Lung (tissue), 12 donors: Measurements from ENCODE around the gene LONP2. TPM values are rescaled to one million over a fixed set of nuclear protein-coding genes. Genes with fewer than 3 reads are reported as not detected.

ENCODE experiments used
- ATAC-seq: fragments of 200-7000 bp; cut with Tn5 transposase; one replicate; pipeline ENCODE4 v1.9.1; 2020; ENCODE audit warnings: moderate number of reproducible peaks; ENCODE audit not compliant: insufficient read depth, low FRiP score
- DNase-seq, 3 donors: peaks; one replicate each; pipeline ENCODE4 v3.0.0-alpha.2; 2013 to 2017
- H3K27ac ChIP-seq, 2 donors: one replicate each; pipeline ENCODE4 v1.5.1; 2013; ENCODE audit warnings: mild to moderate bottlenecking in 2 of 2, moderate library complexity in 2 of 2, control low read depth in 1 of 2, inconsistent platforms in 1 of 2, low read depth in 1 of 2, low read length in 1 of 2
- H3K27me3 ChIP-seq, 3 donors: one replicate each; pipeline ENCODE4 v1.5.1; 2013; ENCODE audit warnings: low read length in 2 of 3; ENCODE audit not compliant: control insufficient read depth in 3 of 3, insufficient read depth in 3 of 3
- H3K36me3 ChIP-seq, 4 donors: one replicate each; pipeline ENCODE4 v1.5.1; 2013; ENCODE audit warnings: low read length in 4 of 4, mild to moderate bottlenecking in 1 of 4, moderate library complexity in 1 of 4; ENCODE audit not compliant: control insufficient read depth in 4 of 4, insufficient read depth in 4 of 4
- H3K4me1 ChIP-seq, 5 donors: one replicate each; pipeline ENCODE4 v1.5.1; 2013; ENCODE audit warnings: low read length in 5 of 5, mild to moderate bottlenecking in 2 of 5, moderate library complexity in 1 of 5; ENCODE audit not compliant: control insufficient read depth in 5 of 5, insufficient read depth in 5 of 5
- H3K4me3 ChIP-seq: one replicate; pipeline ENCODE4 v1.5.1; 2013; ENCODE audit warnings: mild to moderate bottlenecking, control low read depth, moderate library complexity
- H3K9ac ChIP-seq, 2 donors: one replicate each; pipeline ENCODE4 v1.5.1; 2013; ENCODE audit warnings: low read length in 2 of 2, control low read depth in 1 of 2; ENCODE audit not compliant: insufficient read depth in 1 of 2
- H3K9me3 ChIP-seq, 4 donors: one replicate each; pipeline ENCODE4 v1.5.1; 2013; ENCODE audit warnings: low read length in 3 of 4, mild to moderate bottlenecking in 1 of 4, moderate library complexity in 1 of 4; ENCODE audit not compliant: control insufficient read depth in 4 of 4, insufficient read depth in 3 of 4
- WGBS, 2 donors: extraction: QIAGEN DNeasy Blood & Tissue Kit; methylation state at CpG; one replicate each; pipeline ENCODE4 v1.1.7; 2013; 5-methylcytosine and 5-hydroxymethylcytosine counted together
- polyA plus RNA-seq, 2 donors: library from polyadenylated mRNA; stranded (reverse); fragments of 200-250 nt; gene quantifications; one replicate each; pipeline ENCODE4 v1.2.1, GENCODE V29; 2013
- total RNA-seq, 2 donors: library from RNA; depleted of rRNA in 1 of 2; stranded (reverse); fragments of >200 nt in 1 of 2; gene quantifications; one replicate each; pipeline ENCODE4 v1.2.1, GENCODE V29; 2014 to 2021
- TF ChIP-seq, protein P1 (sequence below): IDR thresholded peaks from 2 replicates; pipeline ENCODE4 v1.5.1; 2012; ENCODE audit warnings: mild to moderate bottlenecking; ENCODE audit errors: control extremely low read depth, extremely low read depth
- donor health status: control.
- donor health status: control.
- donor health status: Bipolar disorder and iron deficiency.
- donor health status: healthy.
- donor health status: DM: yes; HTN: yes; CAD: no.

LONP2 gene
- total and polyA plus RNA-seq, 4 donors, result 20.7 to 81.5 (median 46.1) TPM

DNA sequence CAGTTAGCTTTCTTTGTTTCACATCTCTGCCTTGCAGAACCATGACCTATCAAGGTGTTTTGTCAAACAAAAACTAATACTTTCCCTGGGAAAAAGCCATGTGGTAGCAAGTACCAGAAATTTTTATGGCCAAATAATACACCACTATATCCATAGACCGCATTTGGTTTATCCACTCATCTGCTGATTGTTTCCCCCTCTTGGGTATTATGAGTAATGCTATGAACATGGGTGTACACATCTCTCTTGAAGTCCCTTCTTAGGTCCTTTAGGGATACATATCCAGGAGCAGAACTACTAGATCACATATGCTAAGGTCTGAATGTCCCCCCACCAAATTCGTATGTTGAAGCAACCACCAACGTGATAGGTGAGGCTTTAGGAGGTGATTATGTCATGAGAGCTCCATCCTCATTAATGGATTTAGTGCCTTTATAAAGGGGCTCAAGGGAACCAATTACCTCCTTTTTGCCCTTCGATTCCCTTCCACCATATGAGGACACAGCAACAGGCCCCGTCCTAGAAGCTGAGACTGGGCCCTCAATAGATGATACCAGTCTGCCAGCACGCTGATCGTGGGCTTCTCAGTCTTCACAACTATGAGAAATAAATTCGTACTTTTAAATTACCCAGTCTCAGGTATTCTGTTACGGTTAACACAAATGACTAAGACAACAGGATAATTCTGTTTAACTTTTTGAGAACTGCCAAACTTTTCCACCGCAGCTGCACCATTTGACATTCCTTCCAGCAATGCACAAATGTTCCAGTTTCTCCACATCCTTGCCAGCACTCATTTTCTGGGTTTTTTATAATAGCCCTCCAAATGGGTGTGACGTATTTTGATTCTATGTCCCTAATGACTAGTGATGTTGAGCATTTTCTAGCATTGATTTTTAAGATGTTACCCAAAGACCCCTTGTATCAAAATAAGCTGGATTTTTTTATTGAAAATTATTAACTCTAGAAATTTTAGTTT lies 111.1 kb downstream of the LONP2 start:
- Histone ChIP-seq H3K27ac (no peak overlapping the region), H3K9me3 (no peaks in the 10 kb centered on the region), H3K9ac (no peak overlapping the region), H3K4me3 (no peak overlapping the region), H3K27me3 (no peaks in the 10 kb centered on the region), H3K4me1 (peaks cover 0 to 4% (median 3%) of the 10 kb centered on the region in 5 donors), H3K36me3 (peaks cover 10 to 33% (median 24%) of the 10 kb centered on the region in 4 donors)
- TF ChIP-seq, protein P1, sequence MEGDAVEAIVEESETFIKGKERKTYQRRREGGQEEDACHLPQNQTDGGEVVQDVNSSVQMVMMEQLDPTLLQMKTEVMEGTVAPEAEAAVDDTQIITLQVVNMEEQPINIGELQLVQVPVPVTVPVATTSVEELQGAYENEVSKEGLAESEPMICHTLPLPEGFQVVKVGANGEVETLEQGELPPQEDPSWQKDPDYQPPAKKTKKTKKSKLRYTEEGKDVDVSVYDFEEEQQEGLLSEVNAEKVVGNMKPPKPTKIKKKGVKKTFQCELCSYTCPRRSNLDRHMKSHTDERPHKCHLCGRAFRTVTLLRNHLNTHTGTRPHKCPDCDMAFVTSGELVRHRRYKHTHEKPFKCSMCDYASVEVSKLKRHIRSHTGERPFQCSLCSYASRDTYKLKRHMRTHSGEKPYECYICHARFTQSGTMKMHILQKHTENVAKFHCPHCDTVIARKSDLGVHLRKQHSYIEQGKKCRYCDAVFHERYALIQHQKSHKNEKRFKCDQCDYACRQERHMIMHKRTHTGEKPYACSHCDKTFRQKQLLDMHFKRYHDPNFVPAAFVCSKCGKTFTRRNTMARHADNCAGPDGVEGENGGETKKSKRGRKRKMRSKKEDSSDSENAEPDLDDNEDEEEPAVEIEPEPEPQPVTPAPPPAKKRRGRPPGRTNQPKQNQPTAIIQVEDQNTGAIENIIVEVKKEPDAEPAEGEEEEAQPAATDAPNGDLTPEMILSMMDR, result no peak
- ATAC-seq, result no peak
- WGBS, 2 donors, result 92 to 94% methylated on average over 11 of the region's 11 CpGs
- no peak for DNase-seq

DNA sequence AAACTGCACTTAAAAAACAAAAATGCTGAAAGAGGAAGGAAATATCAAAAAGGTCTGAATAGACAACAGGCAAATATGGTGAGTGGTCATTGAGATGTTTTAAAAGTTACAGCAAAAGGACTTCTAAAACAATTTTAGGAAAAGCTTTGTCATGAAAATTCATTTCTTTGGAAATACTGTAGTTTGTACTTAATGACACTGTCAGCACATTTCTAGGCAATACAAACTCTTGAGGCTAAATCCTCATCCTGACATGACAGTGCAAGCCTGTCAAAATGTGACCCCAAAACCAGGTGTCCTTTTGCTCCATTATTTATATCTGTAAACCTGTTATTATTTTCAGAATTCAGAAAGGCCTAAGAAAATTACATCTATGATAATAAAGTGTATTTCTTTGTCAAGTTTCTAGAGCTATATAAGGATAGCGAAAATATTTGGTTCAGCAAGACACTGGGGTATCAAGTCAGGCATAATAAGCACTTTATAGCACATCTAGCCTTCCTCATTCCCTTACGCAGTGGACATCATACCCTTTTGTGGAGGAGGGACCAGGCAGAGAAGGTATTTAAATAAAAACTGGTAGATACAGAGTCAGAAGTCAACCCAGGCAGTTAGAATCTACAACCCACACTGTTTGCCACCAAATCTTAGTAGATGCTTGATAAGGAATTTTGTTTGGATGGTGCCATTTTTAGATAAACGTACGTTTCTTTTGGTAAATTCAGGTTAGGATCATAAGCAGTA lies 112.7 kb downstream of the LONP2 start:
- Histone ChIP-seq H3K4me3 (no peak overlapping the region), H3K9ac (no peak overlapping the region), H3K4me1 (peaks cover 0 to 7% (median 3%) of the 10 kb centered on the region in 5 donors), H3K9me3 (no peaks in the 10 kb centered on the region), H3K36me3 (peaks cover 7 to 31% (median 16%) of the 10 kb centered on the region in 4 donors), H3K27me3 (no peaks in the 10 kb centered on the region), H3K27ac (no peak overlapping the region)
- WGBS, 2 donors, result 90 to 95% methylated on average over 4 of the region's 4 CpGs
- TF ChIP-seq, protein P1, result no peak
- ATAC-seq (no peak), DNase-seq (no peak)

DNA sequence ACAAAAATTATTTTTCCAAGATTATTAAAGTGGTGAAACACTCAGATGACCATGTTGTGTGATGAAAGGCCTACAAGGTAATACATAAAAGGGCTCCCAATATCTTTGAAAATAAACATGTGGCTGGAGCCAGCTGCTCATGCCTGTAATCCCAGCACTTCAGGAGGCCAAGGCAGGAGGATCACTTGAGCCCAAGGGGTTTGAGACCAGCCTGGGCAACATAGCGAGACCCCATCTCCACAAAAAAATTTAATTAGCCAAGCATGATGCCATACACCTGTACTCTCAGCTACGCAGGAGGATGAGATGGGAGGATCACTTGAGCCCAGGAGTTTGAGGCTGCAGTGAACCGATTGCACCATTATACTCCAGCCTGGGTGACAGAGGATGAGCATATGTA lies 114.3 kb downstream of the LONP2 start:
- Histone ChIP-seq H3K9ac (no peak overlapping the region), H3K36me3 (peaks cover 2 to 26% (median 15%) of the 10 kb centered on the region in 4 donors), H3K9me3 (no peaks in the 10 kb centered on the region), H3K4me1 (peaks cover 0 to 7% (median 4%) of the 10 kb centered on the region in 5 donors), H3K27me3 (no peaks in the 10 kb centered on the region), H3K27ac (no peak overlapping the region), H3K4me3 (no peak overlapping the region)
- ATAC-seq, result no peak
- TF ChIP-seq, protein P1, result no peak
- no peak for DNase-seq
- 95 to 97% methylated on average over 3 of the region's 3 CpGs for WGBS, 2 donors
